Measurements from ENCODE around the gene NPEPPS. TPM values are rescaled to one million over a fixed set of nuclear protein-coding genes. Genes with fewer than 3 reads are reported as not detected.
A peak's percentile ranks its signal among the peaks of the same experiment; 100 is the strongest.

NPEPPS gene
- total and polyA plus RNA-seq, 9 donors, result 55.2 to 178 (median 104) TPM

DNA sequence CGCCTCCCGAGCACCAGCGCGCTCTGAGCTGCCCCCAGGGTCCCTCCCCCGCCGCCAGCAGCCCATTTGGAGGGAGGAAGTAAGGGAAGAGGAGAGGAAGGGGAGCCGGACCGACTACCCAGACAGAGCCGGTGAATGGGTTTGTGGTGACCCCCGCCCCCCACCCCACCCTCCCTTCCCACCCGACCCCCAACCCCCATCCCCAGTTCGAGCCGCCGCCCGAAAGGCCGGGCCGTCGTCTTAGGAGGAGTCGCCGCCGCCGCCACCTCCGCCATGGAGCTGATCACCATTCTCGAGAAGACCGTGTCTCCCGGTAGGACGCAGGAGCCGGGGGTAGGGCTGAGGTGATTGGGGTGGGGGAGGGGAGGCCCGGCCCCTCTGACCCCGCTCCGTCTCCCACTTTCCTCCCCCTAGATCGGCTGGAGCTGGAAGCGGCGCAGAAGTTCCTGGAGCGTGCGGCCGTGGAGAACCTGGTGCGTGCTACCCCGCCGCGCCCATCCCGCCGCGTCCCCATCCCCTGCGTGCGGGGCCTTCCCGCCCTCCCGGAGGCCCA, 119.1 kb downstream of the NPEPPS start:
- no peak for DNase-seq
- 0 to 1% (median 0%) methylated on average over 34 to 48 of the region's 48 CpGs for WGBS, 3 donors
- Histone ChIP-seq H3K4me3 (peak overlapping the region; percentile 53), H3K27ac (peak overlapping the region; percentile 85 to 91), H3K4me1 (ENCODE audit: insufficient read depth) (peaks cover 3% of the 10 kb centered on the region), H3K9me3 (no peaks in the 10 kb centered on the region), H3K36me3 (no peaks in the 10 kb centered on the region), H3K27me3 (no peaks in the 10 kb centered on the region)
- peak; percentile 19 for TF ChIP-seq POLR2A (IDR thresholded peaks at IDR 0.05)
- TF ChIP-seq, protein P1, sequence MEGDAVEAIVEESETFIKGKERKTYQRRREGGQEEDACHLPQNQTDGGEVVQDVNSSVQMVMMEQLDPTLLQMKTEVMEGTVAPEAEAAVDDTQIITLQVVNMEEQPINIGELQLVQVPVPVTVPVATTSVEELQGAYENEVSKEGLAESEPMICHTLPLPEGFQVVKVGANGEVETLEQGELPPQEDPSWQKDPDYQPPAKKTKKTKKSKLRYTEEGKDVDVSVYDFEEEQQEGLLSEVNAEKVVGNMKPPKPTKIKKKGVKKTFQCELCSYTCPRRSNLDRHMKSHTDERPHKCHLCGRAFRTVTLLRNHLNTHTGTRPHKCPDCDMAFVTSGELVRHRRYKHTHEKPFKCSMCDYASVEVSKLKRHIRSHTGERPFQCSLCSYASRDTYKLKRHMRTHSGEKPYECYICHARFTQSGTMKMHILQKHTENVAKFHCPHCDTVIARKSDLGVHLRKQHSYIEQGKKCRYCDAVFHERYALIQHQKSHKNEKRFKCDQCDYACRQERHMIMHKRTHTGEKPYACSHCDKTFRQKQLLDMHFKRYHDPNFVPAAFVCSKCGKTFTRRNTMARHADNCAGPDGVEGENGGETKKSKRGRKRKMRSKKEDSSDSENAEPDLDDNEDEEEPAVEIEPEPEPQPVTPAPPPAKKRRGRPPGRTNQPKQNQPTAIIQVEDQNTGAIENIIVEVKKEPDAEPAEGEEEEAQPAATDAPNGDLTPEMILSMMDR (IDR thresholded peaks at IDR 0.05), result no peak
- intact Hi-C loops (cut with DNase I), result no loop called here

DNA sequence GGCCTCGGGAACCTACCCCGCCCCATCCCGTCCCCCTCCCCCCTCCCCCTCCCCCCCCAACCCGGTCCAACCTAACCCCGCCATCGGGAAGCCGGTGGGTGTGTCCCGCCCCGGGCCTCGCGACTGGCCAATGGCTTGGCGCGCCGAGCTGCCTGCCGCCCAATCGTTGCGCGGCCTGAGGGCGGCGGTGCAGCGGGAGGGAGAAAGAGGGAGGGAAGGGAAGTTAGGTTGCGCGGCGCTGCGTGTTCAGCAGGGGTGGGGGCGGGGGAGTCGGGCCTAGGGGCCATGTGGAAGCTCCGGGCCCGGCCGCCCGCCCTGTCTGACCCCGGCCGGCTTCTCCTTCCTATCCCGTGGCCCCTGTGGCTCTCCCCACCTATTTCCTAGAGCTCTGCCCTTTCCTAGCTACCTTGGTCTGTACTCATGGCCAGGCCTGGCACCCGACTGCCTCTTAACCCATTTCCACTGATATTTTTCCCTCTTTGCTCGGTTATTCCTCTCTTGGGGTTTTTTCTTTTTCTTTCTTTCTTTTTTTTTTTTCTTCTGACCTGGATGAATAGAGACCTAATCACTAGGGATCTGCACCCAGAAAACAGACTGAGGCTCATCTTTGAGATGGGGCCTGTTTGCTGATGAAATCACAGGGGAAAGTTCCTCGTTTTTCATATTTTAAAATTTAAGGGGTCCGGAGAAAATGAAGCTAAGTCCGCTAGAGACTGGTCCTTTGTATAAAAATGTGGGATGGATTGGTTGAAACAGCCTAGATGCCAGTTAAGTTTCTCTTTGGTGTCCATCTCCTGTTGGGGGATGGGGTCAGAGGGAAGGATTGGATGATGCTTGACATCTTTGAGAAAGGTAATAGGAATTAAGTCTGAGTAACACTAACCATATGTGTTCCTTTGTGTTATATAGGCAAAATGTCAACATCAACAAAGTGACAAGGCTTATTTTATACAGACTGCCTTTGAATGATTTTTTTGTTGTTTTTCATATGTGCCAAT, 119.9 kb downstream of the NPEPPS start:
- 1% methylated on average over 15 to 39 of the region's 39 CpGs for WGBS, 3 donors
- TF ChIP-seq EP300 (IDR thresholded peaks at IDR 0.05) (no peak), POLR2A (IDR thresholded peaks at IDR 0.05) (no peak)
- TF ChIP-seq, protein P1 (IDR thresholded peaks at IDR 0.05), result no peak
- Histone ChIP-seq H3K4me1 (ENCODE audit: insufficient read depth) (peaks cover 3% of the 10 kb centered on the region), H3K27ac (peak overlapping the region; percentile 85 to 91), H3K9me3 (no peaks in the 10 kb centered on the region), H3K4me3 (peak overlapping the region; percentile 53), H3K27me3 (no peaks in the 10 kb centered on the region), H3K36me3 (no peaks in the 10 kb centered on the region)
- intact Hi-C loops (cut with DNase I), result no loop called here
- DNase-seq, result peak; percentile 93 to 96 (median 95)

DNA sequence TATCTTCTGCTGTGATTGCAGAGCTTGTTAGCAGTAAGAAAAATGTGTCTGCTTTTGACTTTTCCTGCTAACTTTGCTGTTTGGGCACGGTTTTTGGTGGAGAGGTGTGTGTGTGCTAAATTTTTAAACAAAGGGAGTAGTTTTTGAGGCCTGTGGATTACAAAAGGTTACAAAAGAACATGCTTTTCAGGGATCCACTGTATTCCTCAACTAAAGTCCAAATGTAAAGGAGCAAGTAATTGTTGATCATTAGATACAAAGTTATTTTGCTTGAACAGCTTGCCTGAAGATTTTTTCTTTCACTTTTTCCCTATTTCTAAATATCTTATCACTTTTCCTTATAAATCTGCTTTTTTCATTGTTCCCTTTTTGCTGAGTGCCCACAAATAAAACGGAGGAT, 120.8 kb downstream of the NPEPPS start:
- Histone ChIP-seq H3K4me1 (ENCODE audit: insufficient read depth) (peaks cover 3% of the 10 kb centered on the region), H3K4me3 (no peak overlapping the region), H3K27ac (no peak overlapping the region), H3K9me3 (no peaks in the 10 kb centered on the region), H3K36me3 (no peaks in the 10 kb centered on the region), H3K27me3 (no peaks in the 10 kb centered on the region)
- 4 to 19% (median 5%) methylated on average over 2 of the region's 2 CpGs for WGBS, 3 donors
- intact Hi-C loops (cut with DNase I), result no loop called here
- DNase-seq, result no peak
- no peak for TF ChIP-seq EP300 (IDR thresholded peaks at IDR 0.05)
- TF ChIP-seq, protein P1 (IDR thresholded peaks at IDR 0.05), result no peak
- no peak for TF ChIP-seq POLR2A (IDR thresholded peaks at IDR 0.05)

- Histone ChIP-seq H3K4me3 (no peak overlapping the region), H3K27me3 (no peaks in the 10 kb centered on the region), H3K36me3 (no peaks in the 10 kb centered on the region), H3K4me1 (ENCODE audit: insufficient read depth) (peaks cover 3% of the 10 kb centered on the region), H3K9me3 (no peaks in the 10 kb centered on the region), H3K27ac (no peak overlapping the region)
- intact Hi-C loops (cut with DNase I), result no loop called here
- TF ChIP-seq POLR2A (IDR thresholded peaks at IDR 0.05), result no peak
- DNase-seq, result no peak
- 65 to 69% (median 66%) methylated on average over 6 of the region's 6 CpGs for WGBS, 3 donors
Observed at GRCh38 chr17:47652570-47652969, 121.7 kb downstream of the NPEPPS start.

GRCh38 chr17:47653442-47653841, 122.5 kb downstream of the NPEPPS start:
- Histone ChIP-seq H3K27ac (no peak overlapping the region), H3K9me3 (no peaks in the 10 kb centered on the region), H3K4me1 (ENCODE audit: insufficient read depth) (peaks cover 3% of the 10 kb centered on the region), H3K27me3 (no peaks in the 10 kb centered on the region), H3K4me3 (no peak overlapping the region), H3K36me3 (no peaks in the 10 kb centered on the region)
- no peak for DNase-seq
- TF ChIP-seq, protein P1 (IDR thresholded peaks at IDR 0.05), result no peak
- TF ChIP-seq EP300 (IDR thresholded peaks at IDR 0.05) (no peak), POLR2A (IDR thresholded peaks at IDR 0.05) (no peak)
- intact Hi-C loops (cut with DNase I), result no loop called here
- WGBS, 3 donors, result 56 to 72% (median 64%) methylated on average over 2 of the region's 2 CpGs

Data from ovary (tissue), 9 donors.